ENCODE data around the gene PYY. TPM values are rescaled to one million over a fixed set of nuclear protein-coding genes. Genes with fewer than 3 reads are reported as not detected.

The PYY gene
- total and polyA plus RNA-seq, 10 donors, result not detected

DNA sequence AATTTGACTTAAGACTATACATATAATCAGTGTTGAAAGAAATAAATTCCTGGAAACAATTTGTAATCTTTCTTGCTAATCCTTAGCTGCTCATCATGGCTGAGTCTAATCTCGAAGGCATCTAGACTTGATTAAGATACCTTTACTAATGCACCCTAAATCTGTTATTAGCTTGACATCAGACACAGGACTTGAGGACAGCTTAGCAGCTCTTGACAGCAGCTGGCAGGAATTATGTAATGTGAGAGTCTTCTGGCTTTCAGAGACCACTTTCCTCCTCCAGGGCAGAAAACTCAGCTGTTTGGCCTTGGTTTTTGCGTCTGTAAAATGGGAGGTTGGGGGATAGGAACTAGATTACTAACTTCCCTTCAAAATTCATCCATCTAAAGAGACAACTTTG is 39.3 kb downstream of the PYY start:
- WGBS, 5 donors, result 70 to 79% (median 77%) methylated on average over 2 of the region's 2 CpGs
- peaks cover 0 to 17% (median 11%) of the 10 kb centered on the region in 6 donors for H3K4me1 ChIP-seq
- no peaks in the 10 kb centered on the region for H3K36me3 ChIP-seq
- H3K27me3 ChIP-seq (replicated peaks in 1 of 7), result peaks cover 0 to 25% (median 0%) of the 10 kb centered on the region in 7 donors
- H3K27ac ChIP-seq, result no peak overlapping the region
- no peak for DNase-seq
- intact Hi-C loops (cut with DNase I; ENCODE audit: low total_unique reads), result no loop called here
- no peak overlapping the region for H3K4me3 ChIP-seq
- no peaks in the 10 kb centered on the region for H3K9me3 ChIP-seq
- TF ChIP-seq, protein P1, sequence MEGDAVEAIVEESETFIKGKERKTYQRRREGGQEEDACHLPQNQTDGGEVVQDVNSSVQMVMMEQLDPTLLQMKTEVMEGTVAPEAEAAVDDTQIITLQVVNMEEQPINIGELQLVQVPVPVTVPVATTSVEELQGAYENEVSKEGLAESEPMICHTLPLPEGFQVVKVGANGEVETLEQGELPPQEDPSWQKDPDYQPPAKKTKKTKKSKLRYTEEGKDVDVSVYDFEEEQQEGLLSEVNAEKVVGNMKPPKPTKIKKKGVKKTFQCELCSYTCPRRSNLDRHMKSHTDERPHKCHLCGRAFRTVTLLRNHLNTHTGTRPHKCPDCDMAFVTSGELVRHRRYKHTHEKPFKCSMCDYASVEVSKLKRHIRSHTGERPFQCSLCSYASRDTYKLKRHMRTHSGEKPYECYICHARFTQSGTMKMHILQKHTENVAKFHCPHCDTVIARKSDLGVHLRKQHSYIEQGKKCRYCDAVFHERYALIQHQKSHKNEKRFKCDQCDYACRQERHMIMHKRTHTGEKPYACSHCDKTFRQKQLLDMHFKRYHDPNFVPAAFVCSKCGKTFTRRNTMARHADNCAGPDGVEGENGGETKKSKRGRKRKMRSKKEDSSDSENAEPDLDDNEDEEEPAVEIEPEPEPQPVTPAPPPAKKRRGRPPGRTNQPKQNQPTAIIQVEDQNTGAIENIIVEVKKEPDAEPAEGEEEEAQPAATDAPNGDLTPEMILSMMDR (IDR thresholded peaks at IDR 0.05 in 8 of 11, conservative IDR thresholded peaks at IDR 0.05 in 3 of 11), result no peak
- TF ChIP-seq POLR2AphosphoS5 (IDR thresholded peaks at IDR 0.05) (no peak), POLR2A (IDR thresholded peaks at IDR 0.05) (no peak)

- TF ChIP-seq POLR2A (IDR thresholded peaks at IDR 0.05) (no peak), POLR2AphosphoS5 (IDR thresholded peaks at IDR 0.05) (no peak)
- TF ChIP-seq, protein P1 (IDR thresholded peaks at IDR 0.05 in 8 of 11, conservative IDR thresholded peaks at IDR 0.05 in 3 of 11), result no peak
- H3K36me3 ChIP-seq, result no peaks in the 10 kb centered on the region
- DNase-seq, result no peak
- peaks cover 0 to 19% (median 11%) of the 10 kb centered on the region in 6 donors for H3K4me1 ChIP-seq
- intact Hi-C loops (cut with DNase I; ENCODE audit: low total_unique reads), result no loop called here
- 68 to 92% (median 83%) methylated on average over 6 of the region's 6 CpGs for WGBS, 5 donors
- no peaks in the 10 kb centered on the region for H3K9me3 ChIP-seq
- H3K27ac ChIP-seq, result no peak overlapping the region
- peaks cover 0 to 33% (median 3%) of the 10 kb centered on the region in 7 donors for H3K27me3 ChIP-seq (replicated peaks in 1 of 7)
- H3K4me3 ChIP-seq, result no peak overlapping the region
Measured at GRCh38 chr17:43913584-43913983, 40.2 kb downstream of the PYY start.

DNA sequence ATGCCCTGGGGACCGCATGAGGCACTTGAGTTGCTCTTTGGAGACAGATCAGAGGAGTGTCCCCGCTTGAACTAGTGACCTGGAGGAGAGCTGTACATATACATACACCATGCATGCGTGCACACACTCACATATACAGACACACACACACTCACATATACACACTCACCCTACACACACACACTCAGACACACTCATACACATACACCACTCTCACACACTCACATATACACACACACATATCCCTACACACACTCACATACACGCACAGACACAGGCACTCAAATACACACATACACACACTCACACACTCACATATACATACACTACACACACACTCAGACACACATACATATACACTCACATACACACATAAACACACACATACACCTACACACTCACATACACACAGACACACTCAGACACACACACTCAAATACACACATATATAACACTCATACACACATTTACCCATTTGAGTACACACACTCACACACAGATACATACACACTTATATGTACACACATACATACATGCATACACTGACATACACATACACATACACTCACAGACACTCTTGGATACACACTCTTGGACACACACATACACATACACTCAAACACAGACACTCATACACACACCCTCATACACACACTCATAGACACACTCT is 41.0 kb downstream of the PYY start:
- Histone ChIP-seq H3K27ac (no peak overlapping the region), H3K36me3 (no peaks in the 10 kb centered on the region), H3K27me3 (replicated peaks in 1 of 7) (peaks cover 0 to 33% (median 11%) of the 10 kb centered on the region in 7 donors), H3K4me1 (peaks cover 4 to 22% (median 14%) of the 10 kb centered on the region in 6 donors), H3K9me3 (no peaks in the 10 kb centered on the region), H3K4me3 (no peak overlapping the region)
- DNase-seq, result no peak
- TF ChIP-seq POLR2A (IDR thresholded peaks at IDR 0.05) (no peak), POLR2AphosphoS5 (IDR thresholded peaks at IDR 0.05) (no peak)
- TF ChIP-seq, protein P1 (IDR thresholded peaks at IDR 0.05 in 8 of 11, conservative IDR thresholded peaks at IDR 0.05 in 3 of 11), result no peak
- intact Hi-C loops (cut with DNase I; ENCODE audit: low total_unique reads), result no loop called here
- 58 to 64% (median 63%) methylated on average over 4 of the region's 4 CpGs for WGBS, 5 donors

DNA sequence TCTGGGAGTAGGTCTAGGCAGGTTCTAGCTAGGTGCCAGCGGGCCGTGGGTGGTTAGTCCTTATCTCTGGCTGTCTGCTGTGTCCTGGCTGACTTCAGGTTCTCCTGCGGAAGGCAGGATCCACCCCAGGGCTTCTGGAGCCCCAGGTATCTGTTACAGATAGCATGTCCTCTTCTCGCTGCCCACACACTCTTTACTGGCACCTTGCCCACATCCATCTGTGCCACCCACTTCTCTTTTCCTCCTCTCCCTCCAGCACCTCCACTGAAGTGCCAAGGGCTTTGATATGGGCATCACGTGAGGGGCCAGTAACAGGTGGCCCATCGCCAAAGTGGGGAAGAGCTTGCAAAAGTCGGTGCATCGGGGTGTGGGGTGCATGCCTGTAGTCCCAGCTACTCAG is 41.8 kb downstream of the PYY start:
- Histone ChIP-seq H3K36me3 (no peaks in the 10 kb centered on the region), H3K4me1 (peaks cover 10 to 22% (median 18%) of the 10 kb centered on the region in 6 donors), H3K9me3 (no peaks in the 10 kb centered on the region), H3K4me3 (no peak overlapping the region), H3K27ac (no peak overlapping the region), H3K27me3 (replicated peaks in 1 of 7) (peaks cover 3 to 33% (median 20%) of the 10 kb centered on the region in 7 donors)
- 64 to 76% (median 69%) methylated on average over 8 of the region's 8 CpGs for WGBS, 5 donors
- no peak for DNase-seq
- intact Hi-C loops (cut with DNase I; ENCODE audit: low total_unique reads), result no loop called here
- TF ChIP-seq, protein P1 (IDR thresholded peaks at IDR 0.05 in 8 of 11, conservative IDR thresholded peaks at IDR 0.05 in 3 of 11), result no peak
- TF ChIP-seq POLR2A (IDR thresholded peaks at IDR 0.05), result no peak
- no peak for TF ChIP-seq POLR2AphosphoS5 (IDR thresholded peaks at IDR 0.05)

All from spleen (tissue), 11 donors.